NK-92 (cell line): ENCODE data around the gene MGAT4A.

Experiments used
- DNase-seq: peaks from one replicate; lab custom pipeline; 2025; ENCODE audit not compliant: unreplicated experiment; lab: John Stamatoyannopoulos, UW

The MGAT4A gene

GRCh38 chr2:98731041-98731893, at the start of gene MGAT4A:
Gene MGAT4A (minus strand): TSS chr2:98731132. CDS start chr2:98726332, 4,800 bp downstream.
- DNase-seq: no peak

GRCh38 chr2:98778741-98779483, 48.0 kb upstream of the MGAT4A start:
- no peak for DNase-seq

DNA sequence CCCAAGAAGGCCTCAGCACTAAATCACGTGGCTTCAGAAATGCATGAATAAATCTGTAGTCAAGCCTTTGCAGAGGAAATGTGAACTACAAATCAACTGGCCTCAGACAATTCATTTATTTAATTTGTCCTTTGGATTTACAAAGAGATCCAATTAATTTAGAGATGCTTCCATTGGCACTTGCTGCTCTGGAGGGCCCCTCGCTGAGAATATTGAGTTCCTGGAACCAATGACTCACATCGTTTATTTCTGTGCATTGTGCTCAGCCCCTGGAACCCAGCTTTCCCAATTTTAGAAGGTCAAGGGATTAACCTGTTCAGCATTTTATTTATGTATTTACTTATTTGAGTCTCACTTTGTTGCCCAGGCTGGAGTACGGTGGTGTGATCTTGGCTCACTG, 47.2 kb upstream of the MGAT4A start:
- DNase-seq: no peak

- no peak for DNase-seq
These were observed 46.8 kb upstream of the MGAT4A start for GRCh38 chr2:98777710-98778109.

DNA sequence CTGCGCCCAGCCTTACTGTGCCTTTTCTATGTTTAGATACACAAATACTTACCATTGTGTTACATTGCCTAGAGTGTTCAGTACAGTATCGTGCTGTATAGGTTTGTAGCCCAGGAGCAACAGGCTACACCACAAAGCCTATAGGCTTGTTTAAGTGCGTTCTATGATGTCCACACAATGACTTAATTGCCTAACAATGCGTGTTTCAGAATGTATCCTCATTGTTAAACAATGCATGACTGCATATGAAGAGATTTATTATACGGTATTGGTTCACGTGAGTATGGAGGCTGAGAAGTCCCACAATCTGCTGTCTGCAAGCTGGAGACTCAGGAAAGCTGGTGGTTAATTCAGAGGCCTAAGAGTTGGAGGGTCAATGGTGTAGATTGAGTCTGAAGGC, 46.1 kb upstream of the MGAT4A start:
- no peak for DNase-seq

DNA sequence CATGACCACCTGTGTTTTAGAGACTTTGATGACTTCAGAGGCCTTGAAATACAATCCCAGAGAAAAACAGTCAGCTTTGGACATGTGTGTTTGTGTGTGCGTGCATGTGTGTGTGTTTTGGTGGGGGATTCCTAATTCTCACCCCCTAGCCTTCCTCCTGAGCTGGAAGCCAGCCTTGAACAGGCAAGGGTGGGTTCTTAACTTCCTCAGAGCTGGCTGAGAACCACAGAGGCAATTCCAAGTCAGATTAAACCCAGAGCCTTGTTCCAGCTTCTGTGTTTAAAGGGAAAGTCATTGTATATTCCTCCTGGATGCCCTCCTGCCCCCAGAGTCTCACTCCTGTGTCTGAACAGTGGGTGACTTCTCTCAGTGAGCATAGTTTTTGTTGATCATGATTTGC, 45.2 kb upstream of the MGAT4A start:
- no peak for DNase-seq

DNA sequence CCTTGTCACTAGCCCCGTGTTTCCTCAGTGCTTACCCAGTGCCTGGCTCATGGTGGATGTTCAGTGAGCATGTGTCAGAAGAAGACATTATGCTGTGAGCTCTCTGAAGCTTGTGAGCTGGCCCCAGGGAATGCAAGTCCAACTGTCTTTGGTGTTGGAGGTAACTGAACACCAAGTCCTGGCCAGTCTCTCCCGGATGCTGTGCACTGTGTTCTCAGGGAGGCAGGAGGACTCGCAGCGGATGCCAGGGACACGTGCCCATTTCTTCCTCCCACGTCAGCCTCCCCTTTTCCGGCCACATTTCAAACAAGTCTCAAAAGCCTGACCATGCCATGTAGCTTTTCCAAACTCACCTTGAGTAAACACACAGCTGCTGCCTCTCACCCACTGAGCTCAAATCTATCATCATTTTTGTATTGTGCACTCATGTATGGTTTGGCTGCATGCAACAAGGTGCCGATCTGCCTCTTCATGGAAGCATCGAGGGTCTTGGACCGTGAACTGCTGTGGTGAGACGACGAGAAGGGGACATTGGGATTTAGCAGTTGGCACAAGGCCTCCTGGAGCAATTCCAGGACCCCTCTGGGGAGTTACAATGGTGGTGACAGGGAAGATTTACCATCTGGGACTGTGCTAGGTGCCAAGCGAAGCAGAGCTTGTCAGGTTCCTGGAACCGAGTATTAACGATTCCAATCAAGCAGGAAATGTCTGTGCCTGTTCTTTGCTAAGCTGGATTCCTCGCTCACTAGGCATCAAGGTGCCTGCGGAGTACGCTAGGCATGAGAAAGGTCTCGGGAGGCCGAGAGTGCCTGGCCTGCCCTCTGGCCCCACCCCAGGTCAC, 44.4 kb upstream of the MGAT4A start:
- DNase-seq: no peak

DNA sequence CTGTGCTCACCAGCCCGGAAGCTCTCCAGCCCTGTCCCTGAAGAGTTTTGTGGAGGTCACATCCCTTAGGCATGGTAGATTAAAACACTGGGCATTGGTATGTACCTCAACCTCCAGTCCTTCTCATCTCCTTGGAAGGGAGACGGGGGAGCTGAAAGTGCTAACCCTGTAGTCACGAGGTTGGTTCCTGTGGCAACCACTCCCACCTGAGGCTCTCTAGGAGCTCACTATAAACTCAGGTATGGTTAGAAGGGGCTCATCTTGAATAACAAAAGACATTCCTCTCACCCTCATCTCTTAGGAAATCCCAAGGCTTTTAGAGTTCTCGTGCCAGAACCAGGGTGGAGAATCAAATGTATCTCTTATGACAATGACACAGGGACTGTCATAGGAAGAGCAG, 43.0 kb upstream of the MGAT4A start:
- DNase-seq: no peak

GRCh38 chr2:98773169-98773568, 42.2 kb upstream of the MGAT4A start:
- no peak for DNase-seq

GRCh38 chr2:98772536-98772935, 41.6 kb upstream of the MGAT4A start:
- DNase-seq: no peak

DNA sequence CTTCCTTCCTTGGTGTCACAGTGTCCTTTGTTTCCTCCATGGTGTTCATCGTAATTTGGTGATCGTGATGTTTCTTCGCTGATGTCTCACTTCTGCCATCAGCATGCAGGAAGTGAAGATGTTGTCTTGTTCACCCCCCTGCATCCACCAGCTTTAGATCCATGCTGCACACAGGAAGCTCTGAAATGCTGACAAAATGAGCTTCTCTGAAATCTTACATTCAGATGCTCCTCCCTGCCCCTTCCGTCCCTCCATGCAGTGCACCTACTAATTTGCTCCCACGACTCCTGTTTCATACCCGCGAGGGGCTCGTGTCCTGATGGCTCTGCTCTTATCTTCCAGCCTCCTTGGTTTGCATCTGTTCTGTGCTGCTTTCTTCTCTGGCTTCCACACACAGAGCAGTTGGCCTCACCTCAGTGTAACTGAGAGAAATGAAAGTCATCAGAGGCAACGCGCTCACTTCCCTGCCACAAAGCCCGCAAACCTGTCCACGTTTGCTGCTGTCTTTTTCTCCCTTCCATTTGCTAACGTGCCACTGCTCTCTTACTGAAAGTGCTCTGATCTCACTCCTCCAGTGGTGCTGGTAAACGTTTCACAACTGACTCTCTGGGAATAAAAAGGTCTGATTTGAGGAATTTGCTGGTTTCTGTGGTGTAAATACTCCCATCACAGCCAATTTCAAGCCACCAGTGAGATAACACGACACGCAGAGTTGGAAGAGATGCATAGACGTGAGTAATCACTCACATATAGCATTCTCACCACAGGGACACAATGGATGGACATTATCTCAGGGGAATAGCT, 41.0 kb upstream of the MGAT4A start:
- DNase-seq: no peak

GRCh38 chr2:98771264-98771663, 40.3 kb upstream of the MGAT4A start:
- no peak for DNase-seq

GRCh38 chr2:98769784-98770183, 38.9 kb upstream of the MGAT4A start:
- no peak for DNase-seq

- DNase-seq: no peak
These were observed 38.2 kb upstream of the MGAT4A start for GRCh38 chr2:98769114-98769476.

DNA sequence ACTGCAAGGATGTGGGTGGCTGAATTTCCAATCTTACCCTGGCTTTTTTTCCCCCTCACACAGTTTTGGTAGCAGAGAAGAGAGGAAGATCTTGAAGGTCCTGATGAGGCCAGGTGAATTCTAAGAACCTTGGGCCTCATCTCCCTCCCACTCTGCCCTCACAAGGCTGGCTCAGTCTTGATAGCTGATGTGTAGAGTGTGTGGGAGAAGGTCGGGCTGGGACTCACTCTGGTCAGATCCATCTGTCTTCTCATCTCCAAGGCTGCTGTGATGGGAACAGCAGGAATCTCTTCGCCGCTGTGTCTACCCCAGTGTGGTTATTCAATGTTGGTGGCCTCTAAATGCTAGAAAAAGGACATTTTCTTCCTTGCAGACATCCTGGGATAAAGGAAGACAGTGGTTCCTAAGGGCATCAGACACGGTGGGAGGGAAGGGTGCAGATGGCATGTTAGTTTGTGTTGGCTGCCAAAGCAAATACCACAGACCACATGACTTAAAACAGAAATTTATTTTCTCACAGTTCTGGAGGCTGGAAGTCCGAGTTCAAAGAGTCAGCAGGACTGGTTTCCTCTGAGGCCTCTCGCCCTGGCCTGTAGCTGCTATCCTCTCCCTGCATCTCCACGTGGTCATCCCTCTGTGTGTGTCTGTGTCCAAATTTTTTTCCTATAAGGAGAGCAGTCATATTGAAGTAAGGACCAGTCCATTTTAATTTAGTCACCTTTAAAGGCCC, 37.6 kb upstream of the MGAT4A start:
- DNase-seq: no peak

- no peak for DNase-seq
These were observed 33.6 kb upstream of the MGAT4A start for GRCh38 chr2:98764499-98764898.

DNA sequence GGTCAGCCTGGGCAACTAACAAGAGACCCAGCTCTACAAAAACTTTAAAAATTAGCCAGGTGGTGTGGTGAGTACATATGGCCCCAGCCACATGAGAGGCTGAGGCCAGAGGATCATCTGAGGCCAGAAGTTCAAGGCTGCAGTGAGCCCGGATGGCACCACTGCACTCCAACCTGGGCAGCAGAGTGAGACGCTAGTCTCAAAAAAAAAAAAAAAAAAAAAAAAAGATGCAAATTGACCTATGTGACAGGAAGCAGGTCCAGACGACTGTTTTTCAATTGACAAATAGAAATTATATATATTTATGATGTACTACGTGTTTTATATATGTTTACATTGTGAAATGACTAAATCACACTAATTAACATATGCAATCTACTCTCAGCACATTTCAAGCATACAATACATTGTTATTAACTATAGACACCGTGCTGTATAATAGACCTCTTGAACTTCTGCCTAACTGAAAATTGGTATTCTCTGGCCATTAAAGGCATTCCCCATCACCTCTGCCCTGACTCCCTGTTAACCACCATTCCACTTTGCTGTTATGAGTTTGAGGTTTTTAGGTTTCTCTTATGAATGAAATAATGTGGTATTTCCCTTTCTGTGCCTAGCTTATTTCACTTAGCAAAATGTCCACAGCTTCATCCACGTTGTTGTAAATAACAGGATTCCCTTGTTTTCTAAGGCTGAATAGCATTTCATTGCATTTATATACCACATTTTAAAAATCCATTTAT, 32.4 kb upstream of the MGAT4A start:
- no peak for DNase-seq

DNA sequence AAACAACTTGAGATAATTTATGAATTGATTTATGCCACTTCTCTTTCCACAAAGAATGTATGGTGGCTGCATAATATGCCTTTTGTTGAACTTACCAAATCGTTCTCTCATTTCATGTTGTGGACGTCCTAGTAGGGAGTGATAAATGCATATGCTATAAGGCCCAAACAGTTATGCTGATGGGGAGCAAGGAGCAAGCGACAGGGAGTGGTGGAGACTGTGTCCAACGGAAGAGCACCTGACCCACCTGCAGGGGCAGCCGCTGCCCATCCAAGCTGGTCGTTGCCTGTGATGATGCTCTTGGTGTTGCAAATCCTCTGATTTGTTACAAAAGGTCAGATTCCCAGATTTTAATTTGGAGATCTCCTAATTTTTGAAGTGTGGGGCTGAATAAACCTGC, 31.0 kb upstream of the MGAT4A start:
- DNase-seq: no peak

GRCh38 chr2:98761267-98761781, 30.4 kb upstream of the MGAT4A start:
- no peak for DNase-seq
